ENCODE measurements around the gene MIX23.
A peak's percentile ranks its signal among the peaks of the same experiment; 100 is the strongest.

Gene MIX23

DNA sequence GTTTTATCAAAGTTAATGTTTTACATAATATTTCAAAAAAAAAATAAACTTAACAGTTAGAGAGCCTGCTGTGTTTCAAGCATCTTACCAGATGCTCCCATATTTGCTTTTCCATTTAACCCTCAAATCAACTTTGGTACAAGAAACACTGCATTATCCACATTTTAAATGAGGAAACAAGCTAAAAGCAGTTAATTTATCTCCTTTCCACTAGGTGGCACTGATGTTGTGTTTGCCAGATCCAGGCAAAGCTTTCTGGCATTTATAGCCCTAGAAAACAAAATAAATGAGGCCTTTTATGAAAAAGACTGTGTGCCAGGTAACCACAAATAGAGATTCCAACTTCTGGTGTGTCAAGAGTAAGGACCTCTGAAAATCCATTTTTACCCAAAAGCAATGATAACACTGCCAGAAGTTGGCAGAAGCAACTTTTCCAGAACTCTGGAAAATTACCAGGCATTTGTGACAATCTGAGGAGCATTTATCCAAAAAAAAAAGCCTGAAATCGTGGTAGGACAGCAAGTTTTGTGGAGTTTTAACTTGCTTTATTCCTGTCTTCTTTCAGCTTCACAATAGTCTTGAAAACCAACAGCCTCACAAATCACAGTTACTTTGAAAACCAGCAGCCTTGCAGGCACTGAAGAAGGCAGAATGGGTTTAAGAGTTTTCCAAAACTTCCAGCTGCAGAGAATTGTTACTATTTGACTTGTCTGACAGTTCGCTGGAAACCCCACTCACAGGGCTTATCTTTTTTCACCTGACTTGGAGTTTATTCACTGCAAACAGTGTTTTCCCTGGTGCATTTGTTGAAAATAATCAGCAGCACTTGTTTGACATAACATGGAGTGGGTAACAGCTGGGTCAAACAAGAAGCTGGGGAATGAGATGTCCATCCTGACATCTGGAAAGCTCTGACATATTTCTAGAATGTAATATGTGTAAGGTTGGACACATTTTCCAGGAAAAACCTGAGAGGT, 10.1 kb upstream of the MIX23 start:
- DNase-seq (ENCODE audit: low spot score): no peak

DNA sequence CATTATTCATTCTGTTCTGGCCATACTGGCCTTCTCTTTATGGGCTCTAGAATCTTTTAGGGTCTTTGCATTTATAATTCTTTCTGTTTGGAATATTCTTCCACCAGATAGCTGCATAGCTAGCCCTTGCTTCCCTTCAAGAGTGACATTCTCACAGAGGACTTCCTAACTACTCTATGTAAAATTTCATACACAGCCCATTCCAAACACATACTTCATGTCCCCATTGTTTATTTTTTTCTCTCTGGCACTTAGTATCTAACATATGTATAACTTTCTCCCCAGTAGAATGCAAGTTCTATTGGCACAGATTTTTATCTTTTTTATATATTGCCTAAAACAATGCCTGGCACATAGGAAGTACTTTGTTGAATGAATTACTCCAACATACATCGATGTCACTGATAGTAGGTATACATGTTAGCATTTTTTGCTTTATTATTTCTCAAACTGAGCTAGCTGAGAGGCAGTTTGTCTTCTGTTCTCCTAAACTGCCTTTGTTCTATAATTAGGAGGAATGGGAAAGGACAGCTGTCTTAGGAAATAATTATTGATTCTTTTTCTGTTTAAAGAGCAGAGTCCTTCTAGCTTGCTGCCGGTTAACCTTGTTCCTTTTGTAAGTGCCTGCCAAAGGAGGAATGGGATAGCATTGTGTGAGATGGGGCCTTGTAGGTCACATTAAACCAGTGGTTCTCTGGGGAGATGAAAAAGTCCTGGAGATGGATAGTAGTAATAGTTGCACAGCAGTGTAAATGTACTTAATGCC, 8.8 kb upstream of the MIX23 start:
- DNase-seq (ENCODE audit: low spot score): no peak

DNA sequence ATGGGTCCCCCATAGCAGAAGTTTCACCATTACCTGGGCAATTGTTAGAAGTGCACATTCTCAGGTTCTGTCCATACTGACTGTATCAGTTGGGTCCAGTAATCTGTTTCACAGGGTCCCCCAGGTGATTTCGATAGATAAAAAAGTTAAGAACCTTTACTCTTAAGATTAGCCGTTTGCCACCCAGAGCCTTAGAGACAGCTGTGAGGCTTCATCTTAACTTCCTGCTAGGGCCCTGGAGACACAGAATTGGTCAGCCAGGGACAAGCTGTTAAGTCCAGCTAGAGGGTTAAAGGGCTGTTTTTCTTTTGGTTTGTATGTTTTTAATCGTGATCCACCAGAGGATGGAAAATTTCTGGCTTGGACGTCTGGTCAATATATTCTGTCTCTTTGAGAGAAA, 7.6 kb upstream of the MIX23 start:
- no peak for DNase-seq (ENCODE audit: low spot score)

DNA sequence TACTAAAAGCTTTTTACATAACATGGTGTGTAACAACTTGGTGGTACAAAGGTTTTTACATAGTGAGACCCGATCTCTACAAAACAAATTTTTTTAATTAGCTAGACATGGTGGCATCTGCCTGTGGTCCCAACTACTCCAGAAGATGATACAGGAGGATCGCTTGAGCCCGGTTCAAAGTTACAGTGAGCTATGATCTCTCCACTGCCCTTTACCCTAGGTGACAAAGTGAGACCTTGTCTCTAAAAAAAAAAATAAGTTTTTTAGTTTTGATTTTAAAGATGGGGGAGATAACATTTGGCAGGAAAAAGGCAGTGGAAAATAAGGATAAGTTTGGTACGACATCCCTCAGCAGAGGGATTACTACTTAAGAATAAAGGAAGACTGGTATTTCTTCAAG, 6.9 kb upstream of the MIX23 start:
- DNase-seq (ENCODE audit: low spot score): no peak

DNA sequence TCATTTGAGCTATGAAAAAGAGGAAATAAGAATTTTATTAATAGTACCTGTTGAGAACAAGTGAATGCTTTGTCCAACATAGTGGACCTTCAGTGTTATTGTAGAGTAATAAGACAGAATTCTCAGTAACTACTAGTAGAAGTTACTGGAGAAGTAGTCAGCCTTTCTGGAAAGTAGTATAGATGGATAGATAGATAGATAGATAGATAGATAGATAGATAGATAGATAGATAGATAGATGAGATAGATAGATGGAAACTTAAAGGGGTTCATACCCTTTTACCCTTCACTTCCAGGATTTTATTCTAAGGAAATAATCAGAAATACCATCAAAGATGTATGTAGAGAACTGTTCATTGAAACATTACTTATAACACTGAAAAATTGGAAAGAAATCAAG, 6.2 kb upstream of the MIX23 start:
- DNase-seq (ENCODE audit: low spot score): no peak

DNA sequence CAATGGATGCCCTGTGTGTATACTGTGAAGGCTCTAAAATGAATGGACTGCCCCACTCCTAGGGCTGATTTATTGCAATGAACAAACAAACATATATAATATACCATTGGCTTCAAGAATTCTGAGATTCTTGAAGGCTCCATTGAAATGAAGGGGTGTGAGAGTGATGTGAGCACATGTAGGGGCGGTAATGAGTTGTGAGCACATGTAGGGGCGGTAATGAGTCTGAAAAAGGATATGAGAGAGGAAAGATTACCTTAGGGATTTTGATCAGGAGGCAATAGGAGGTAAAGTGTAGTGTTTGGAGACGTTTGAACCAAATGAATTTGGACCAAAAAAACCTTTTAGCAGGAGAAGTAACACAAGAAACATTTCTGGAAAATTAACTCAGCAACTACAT, 4.7 kb upstream of the MIX23 start:
- no peak for DNase-seq (ENCODE audit: low spot score)

DNA sequence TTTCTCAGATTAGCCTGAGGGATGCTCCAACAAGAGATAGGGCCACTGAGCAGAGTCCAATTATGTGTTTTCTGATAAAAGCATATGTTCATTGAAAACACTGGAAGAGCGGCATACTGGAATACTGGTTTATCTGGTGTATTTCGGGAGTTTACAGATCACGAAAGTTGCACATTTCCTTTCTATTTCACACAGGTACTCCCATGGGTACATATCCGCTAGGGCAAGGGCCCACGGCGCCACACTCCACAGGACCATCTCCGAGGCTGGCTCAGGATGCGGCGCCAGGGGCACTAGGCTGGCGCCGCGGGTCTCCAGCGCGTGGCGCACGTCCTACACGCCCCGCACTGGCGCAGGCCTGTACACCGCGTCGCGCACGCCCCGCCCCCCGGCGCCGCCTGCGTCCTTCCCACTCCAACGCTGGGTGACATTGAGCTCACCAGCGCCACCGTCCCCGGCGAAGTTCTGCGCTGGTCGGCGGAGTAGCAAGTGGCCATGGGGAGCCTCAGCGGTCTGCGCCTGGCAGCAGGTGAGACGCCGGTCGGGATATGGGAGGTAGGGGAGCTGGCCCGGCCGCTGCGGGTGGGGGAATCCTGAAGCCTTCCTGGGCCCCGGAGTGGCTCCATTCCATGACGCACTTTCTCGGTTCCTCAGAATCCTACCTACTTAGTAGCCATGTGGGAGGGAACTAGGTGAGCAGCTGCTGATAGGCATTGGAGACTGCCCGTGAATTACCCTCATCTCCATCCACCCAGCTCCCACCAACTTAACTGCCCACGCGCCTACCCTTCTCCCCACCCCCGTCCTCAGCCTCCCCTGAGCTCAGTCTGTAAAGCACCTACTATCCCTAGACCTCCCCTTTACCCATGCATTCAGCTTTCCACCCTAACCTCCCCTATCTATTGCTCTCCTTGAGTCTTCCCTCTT, 1.0 kb upstream of the MIX23 start, which contains the start of gene FAM162A:
TSS of gene FAM162A (plus strand) at position 412 of the 927 bp plus-strand sequence. CDS start at position 496, 84 bp downstream.
- DNase-seq (ENCODE audit: low spot score): peak; percentile 74

DNA sequence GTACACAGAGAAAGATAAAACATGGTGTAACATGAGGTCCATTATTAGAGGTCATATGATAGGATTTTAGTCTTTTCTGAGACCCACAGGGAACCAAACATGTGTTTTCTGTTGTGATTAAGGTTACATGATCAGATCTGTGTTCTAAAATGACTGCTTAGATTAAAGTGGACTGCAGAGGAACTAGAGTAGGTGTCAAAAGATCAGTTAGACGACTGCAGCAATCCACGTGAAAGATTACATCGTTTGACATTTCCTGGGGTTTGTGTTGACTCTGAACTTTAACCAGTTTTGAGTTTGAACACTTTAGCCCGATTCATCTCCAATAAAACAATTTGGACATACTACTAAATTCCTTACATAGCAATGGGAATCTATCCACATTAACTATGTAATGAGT, 5.1 kb downstream of the MIX23 start:
- no peak for DNase-seq (ENCODE audit: low spot score)

DNA sequence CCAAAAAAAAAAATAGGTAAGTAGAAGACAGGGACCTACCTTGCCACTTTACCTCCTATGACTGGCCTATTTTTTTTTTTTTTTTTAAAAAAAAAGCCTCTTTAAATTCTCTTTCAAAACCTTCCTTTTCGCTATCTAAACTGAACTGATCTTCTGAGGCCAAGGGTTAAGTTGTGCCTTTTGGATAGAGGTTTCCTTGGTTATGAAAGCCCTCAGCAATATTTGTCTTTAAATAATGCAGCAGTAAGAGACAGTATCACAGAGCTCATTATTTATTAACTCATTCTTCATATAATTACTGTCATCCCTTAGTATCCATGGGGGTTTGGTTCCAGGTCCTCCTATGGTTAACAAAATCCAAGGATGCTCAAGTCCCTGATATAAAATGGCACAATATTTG, 9.0 kb downstream of the MIX23 start:
- no peak for DNase-seq (ENCODE audit: low spot score)

DNA sequence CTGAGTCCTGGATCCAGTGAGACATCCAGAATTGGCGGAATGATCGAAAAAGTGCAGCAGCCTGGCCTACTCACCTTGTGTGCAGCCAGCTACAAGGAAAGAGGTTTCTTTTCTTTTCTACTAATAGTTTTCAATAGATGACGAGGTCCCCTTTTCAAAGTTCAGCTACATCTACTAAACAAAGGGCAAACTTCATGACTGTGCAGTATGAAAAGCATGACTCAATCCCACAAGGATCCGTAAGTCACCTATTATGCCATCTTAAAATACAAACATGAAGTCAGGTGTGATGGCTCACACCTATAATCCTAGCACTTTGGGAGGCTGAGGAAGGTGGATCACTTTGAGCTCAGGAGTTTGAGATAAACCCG, 16.7 kb downstream of the MIX23 start:
- DNase-seq (ENCODE audit: low spot score): no peak

DNA sequence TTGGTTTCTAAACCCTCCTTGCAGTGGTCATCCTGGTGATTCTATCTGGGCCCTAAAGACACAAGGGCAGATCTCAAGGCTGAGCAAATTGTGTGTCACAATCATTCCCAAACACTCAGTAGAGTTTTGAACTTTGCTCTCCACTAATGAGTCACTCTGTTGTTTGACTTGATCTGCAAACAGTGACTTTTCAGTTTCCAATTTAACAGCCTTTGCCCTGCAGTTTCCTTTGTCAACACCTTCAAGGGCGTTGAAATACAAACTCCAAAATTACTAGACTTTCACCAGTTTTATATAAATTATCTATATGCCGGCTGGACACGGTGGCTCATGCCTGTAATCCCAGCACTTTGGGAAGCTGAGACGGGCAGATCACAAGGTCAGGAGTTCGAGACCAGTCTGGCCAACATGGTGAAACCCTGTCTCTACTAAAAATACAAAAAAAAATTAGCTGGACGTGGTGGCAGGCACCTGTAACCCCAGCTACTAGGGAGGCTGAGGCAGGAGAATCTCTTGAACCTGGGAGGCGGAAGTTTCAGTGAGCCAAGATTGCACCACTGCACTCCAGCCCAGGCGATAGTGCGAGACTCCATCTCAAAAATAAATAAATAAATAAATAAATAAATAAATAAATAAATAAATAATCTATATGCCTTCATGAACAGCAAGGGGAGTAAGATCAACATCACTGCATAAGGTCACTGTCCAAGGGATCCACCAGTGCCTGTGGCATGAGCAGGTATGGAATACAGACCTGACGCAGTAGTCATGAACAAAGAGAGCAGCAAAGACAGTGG, 17.3 kb downstream of the MIX23 start:
- peak; percentile 24 for DNase-seq (ENCODE audit: low spot score)

DNA sequence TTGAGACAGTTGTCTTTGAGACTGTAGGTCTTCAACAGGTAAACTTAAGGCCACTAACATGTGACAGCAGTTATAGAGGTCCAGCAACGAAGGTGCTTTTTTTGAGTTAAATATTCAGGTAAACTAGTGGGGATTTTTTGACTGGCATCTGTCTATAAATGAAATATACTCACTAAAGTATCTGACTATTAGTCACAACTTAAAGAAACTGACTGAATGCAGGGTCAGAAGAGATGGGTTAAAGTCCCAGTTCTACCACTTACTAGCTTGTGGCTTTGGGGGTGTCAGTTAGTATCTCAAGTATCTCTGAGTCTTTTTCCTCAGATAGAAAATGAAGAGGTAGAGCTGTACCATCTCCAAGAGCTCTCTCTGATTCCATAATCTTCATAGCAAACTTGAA, 18.0 kb downstream of the MIX23 start:
- no peak for DNase-seq (ENCODE audit: low spot score)

DNA sequence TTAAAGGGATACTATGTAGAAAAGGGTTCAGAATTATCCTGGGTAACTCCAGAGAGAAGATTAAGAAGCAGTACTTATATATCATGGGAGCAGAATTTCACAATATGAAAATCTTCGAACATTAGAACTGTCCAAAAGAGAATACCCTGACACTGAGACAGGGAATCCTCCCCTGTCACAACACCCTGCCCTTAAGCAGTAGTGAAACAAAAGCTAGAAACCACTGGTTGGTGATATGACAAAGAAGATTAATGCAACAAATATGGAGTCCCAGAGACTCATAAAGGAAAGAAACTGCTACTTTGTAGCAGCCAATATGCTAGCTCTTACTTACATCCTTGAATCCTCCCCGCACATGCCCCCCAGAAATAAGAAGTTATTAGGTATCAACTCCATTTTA, 18.5 kb downstream of the MIX23 start:
- no peak for DNase-seq (ENCODE audit: low spot score)

DNA sequence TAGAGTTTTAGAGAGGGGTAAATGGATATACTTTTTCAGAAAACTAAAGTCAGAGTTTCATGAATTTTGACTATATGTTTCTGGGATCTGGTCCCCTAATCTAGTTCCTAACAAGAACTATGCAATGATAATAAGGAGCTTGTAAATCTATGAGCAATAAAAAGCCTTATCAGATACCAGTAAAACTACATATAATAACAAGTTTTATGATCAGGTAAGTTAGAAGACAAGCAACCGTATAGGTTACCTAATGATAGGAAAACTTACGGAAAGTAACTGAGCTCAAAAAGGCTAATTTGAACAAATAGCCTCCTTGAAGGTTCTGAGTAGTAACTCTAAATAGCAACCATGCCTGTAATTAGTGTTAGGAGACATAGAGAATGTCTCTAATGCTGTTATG, 21.0 kb downstream of the MIX23 start:
- no peak for DNase-seq (ENCODE audit: low spot score)

DNA sequence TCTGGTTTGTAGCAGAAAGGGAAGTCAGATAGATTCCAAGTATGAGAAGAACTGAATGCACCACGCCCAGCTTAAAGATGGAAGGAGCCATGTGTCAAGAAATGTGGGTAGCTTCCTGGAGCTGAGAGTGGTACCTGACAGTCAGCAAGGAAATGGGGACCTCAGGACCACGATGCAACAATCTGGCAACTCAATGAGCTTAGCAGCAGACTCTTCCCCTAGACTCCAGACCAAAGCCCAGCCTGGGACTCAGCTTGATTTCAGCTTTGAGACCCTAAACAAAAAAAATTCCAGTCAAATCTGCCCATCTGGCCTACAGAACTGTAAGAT, 24.4 kb downstream of the MIX23 start:
- no peak for DNase-seq (ENCODE audit: low spot score)

DNA sequence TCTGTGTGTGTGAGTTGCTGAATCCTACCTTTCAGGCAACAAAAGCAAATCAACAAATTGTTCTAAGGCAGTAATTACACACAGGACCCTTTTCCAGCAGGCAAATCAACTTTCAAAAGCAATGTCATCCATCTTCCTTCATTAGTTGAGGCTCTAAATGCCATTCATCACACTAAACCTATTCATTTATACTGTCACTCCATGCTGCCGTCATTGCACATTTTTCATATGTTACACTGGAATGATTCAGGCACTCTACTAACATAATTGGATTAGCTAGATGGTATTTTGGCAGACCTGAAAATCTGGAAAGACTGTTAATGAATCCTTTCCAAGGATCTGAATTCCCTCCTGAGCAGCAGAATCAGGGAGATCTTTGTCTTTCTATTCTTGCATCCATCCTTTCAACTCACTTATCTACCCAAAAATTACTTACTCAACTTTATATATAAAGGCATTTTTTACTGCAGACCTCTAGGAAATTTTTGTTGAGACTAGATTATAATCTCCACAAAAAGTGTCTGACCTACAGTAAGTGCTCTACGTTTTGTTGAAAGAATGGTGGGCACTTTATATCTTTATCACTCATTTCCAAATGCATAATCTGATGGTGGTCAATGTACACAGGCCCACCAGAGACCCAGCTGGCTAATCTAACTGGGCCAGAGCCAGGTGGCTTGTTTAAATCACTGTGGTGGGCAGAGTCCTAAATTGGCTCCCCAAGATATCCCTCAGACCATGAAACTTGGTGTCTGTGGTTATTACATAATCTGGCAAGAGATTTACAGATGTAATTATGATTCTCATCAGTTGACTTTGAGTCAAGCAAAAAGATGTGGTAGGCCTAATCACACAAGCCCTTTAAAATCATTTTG, 25.0 kb downstream of the MIX23 start:
- no peak for DNase-seq (ENCODE audit: low spot score)

DNA sequence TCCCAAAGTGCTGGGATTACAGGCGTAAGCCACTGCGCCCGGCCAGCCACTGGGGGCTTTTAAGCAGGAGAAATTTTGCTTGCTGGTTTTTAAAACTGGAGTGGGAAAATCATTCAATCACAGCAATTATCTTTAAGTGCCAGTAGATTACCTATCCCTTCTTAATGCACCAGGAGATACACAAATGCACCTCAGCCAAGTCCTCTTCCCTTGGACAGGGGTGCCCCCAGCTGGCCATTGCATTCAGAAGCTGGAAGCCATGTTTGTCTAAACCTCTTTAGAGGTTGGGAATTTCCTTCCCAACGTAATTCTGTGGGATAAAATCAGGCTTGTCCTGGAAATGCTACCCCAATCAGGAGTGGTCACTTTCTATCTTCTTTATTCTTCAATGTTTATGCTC, 26.6 kb downstream of the MIX23 start:
- DNase-seq (ENCODE audit: low spot score): peak; percentile 36

DNA sequence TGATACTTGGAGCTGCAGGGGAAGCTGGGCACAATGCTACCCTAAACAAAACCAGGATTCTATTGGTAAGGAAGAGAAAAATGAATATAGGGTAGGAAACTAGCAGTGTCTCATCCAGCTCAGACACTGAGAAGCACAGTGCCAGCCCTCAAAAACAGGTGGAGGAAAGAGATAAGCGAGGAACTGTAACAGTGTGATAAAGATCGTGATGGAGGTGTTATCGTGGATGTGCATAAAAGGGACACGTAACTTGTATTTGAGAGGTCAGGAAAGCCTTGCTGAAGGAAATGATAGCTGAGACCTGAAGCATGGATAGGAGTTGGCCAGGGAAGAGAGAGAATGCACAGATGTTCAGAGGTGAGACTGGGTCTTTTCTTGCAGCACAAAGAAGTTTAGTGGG, 27.4 kb downstream of the MIX23 start:
- no peak for DNase-seq (ENCODE audit: low spot score)

DNA sequence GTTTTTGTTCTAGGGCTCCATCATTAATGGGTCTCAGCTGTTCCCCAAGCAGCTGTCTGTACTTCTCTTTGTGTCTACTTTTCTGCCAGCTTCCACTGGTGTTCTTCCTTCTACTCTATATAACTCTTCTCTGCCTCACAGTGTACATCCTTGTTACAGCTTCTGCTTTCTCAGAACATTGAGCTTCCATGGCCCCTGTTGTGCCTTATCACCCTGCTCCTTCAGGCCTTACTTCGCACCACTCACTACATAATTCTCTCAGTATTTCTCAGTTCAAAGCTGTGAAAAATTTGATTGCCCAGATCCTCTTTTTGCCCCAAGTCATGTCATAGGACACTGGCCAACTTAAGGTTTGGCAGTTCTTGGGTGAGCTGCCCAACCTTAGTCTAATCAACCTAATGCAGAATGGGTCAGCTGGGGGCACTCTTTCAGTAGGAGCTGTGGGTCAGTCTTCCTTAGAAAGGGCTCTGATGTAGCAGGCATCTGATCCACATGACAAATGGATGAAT, 29.1 kb downstream of the MIX23 start:
- no peak for DNase-seq (ENCODE audit: low spot score)

DNA sequence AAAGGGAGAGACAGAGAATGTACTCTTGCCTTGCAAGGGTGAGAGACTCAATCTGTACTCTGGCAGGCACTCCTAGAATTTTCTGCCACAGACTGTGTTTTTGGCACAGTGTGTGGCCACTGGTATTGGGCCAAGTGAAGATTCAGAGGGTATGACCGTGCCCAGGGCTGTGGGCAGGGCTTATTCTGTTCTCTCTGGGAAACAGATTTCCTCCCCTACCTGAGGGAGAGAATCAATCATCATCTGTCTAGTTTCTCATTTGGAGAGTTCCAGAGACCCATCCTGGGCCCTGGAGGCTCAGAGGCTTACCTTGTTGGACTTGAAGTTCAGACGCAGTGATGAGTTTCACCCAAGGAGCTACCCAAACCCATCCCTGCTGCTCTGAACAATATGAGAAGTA, 29.8 kb downstream of the MIX23 start:
- DNase-seq (ENCODE audit: low spot score): no peak
